Left ventricle myocardium superior (tissue), 1 donor: Measurements from ENCODE around the gene SLC6A13. TPM values are rescaled to one million over a fixed set of nuclear protein-coding genes. Genes with fewer than 3 reads are reported as not detected.
"Not testable (repeated sequence)": the region's sequence is repeated elsewhere in the genome, so short reads cannot be mapped to it uniquely, and the experiment has no call there.

Experiments
- ATAC-seq: fragments of 200-7000 bp; cut with Tn5 transposase; one replicate; pipeline ENCODE4 v1.9.1; 2020; ENCODE audit warnings: mild to moderate bottlenecking, moderate library complexity
- DNase-seq: peaks from one replicate; pipeline ENCODE4 v3.0.0-alpha.2; 2020
- intact Hi-C: fragments of 100-400 bp; cut with micrococcal nuclease; formaldehyde crosslinking; loops from one replicate; pipeline ENCODE4 v1.11.0; 2022
- total RNA-seq: library from RNA; stranded (reverse); fragmentation: NEBNext Ultra II Directional; extraction: Animal tissue kit (Norgen Biotek cat#: 25700); gene quantifications from one replicate; pipeline ENCODE4 v1.2.1, GENCODE V29; 2021
- donor health status: DM: no; HTN: yes; CAD: no; lungs with severe emphysema.

SLC6A13 gene
- total RNA-seq, 1 donor from 2014 or later = 1.9 TPM

DNA sequence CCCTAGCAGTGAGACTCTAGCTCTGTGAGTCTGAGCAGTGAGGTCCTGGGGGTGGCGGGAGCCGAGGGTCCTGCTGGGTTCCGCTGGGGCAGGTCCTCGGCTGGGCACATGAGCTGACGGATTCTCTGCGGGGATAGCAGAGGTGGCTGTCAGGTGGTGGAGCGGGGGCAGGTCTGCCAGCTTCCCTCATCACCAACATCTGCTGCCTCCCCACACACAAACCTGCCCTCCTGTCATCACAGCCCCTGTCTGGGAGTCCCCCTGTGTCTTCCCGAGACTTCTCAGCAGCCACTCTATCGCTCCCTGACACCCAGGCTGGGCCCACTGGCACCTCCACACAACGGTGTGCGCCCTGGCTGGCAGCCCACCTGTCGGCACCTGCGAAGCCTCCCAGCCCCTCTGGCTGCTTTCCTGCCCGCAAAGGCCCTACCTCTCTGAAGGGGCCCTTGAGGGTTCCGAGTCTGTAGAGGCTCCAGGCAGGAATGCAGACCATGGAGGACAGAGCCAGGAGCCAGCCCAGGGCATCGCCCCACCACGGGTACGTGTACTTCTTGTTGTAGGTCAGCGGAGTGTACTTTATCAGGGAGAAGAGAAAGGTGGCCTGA is 41.6 kb downstream of the SLC6A13 start:
- ATAC-seq (no peak), DNase-seq (no peak)
- intact Hi-C loops = no loop called here

- DNase-seq = no peak
- no peak for ATAC-seq
- intact Hi-C loops = no loop called here
These were observed 42.1 kb downstream of the SLC6A13 start for GRCh38 chr12:220491-220890.

- intact Hi-C loops = no loop called here
- DNase-seq (peak; percentile 75), ATAC-seq (peak; percentile 79)
These were observed 42.7 kb downstream of the SLC6A13 start for GRCh38 chr12:219891-220352.

- DNase-seq (no peak), ATAC-seq (no peak)
- intact Hi-C loops = no loop called here
These were observed 43.7 kb downstream of the SLC6A13 start for GRCh38 chr12:218728-219590.

DNA sequence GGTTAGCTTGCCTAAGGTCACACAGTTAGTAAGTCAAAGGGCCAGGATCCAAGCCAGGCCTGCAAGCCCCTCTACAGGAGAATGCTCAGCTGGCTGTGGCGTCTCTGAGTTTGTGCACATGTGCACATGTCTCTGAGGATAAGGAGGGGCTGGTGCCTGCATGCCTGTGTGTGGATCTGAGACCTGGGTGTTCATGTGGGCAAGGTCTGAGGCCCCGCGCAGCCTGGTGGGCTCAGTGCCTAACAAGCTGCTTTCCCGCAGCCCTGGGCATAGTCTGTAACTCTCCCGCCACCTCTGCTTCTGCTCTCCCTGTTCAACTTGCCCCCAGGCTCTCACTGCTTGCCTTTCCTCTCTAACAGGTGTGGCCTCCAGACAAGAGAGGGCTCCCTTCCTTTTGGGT is 44.4 kb downstream of the SLC6A13 start:
- no peak for ATAC-seq
- no peak for DNase-seq
- intact Hi-C loops = no loop called here

DNA sequence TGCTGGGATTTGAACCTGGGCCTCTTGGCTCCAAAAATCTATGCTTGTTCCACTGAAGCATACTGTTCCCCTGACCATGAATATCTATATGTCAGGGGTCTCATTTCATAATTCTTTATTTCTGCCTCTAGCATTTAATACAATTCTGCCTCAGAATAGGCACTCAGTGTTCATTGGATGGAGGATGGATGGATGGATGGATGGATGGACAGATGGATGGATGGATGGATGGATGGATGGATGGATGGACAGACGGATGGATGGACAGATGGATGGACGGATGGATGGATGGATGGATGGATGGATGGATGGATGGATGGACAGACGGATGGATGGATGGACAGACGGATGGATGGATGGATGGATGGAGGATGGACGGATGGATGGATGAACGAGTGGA is 45.6 kb downstream of the SLC6A13 start:
- ATAC-seq, intact Hi-C loops: not testable (repeated sequence)

GRCh38 chr12:215116-215515 is 47.5 kb downstream of the SLC6A13 start:
- ATAC-seq (no peak), DNase-seq (no peak)
- intact Hi-C loops = no loop called here

More for the DNA sequence above, 45.6 kb downstream of the SLC6A13 start:
- DNase-seq = not testable (repeated sequence)

- intact Hi-C loops = no loop called here
- ATAC-seq (peak; percentile 22), DNase-seq (no peak)
These were observed 48.5 kb downstream of the SLC6A13 start, which contains the start of gene SLC6A12 for GRCh38 chr12:214003-214741. Gene SLC6A12, minus strand, starts transcription at chr12:214157. Its CDS starts 4,171 bp downstream, at chr12:209986.

- intact Hi-C loops = no loop called here
- ATAC-seq (no peak), DNase-seq (no peak)
These were observed 49.1 kb downstream of the SLC6A13 start for GRCh38 chr12:213527-213932.

- intact Hi-C loops = no loop called here
- DNase-seq (peak; percentile 75), ATAC-seq (peak; percentile 35)
These were observed 49.7 kb downstream of the SLC6A13 start for GRCh38 chr12:212715-213526.

DNA sequence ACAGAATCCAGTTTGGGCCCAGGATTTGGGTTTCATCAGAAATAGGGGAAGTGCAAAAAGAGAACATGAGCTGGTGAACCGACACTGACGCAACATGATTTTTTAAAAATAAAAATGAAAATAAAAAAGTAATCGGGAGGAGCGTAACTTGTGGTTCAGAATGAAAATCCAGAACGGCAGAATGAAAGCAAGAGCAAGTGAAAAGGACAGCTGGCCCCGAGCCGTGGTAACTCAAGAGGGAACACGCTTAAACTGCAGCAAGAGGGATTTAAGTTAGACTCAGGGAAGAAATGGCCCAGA is 50.3 kb downstream of the SLC6A13 start:
- no peak for ATAC-seq
- no peak for DNase-seq
- intact Hi-C loops = no loop called here

GRCh38 chr12:211639-212414 is 50.8 kb downstream of the SLC6A13 start:
- no peak for DNase-seq
- intact Hi-C loops = no loop called here
- ATAC-seq = no peak

GRCh38 chr12:211142-211465 is 51.5 kb downstream of the SLC6A13 start:
- DNase-seq = no peak
- no peak for ATAC-seq
- intact Hi-C loops = no loop called here

GRCh38 chr12:210277-211141 is 52.1 kb downstream of the SLC6A13 start:
- ATAC-seq (no peak), DNase-seq (no peak)
- intact Hi-C loops = no loop called here

DNA sequence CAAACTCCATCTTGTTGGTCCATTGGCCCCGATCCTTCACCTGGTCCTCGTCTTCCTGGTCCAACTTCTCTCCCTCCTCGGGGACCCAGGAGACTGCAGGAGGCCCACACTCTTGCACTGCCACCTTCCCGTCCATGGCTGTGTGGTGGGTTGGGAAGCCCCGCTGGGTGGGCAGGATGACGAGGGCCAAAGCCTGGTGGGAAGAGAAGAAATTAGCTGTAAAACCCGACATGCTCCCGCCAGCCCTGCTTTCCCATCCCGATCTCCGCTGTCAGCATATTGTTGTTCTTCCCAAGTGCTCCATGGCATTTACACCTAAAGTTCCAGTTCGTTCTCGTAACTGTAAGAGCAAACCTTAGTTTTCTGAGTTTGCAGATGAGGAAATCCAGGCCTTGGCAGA is 52.8 kb downstream of the SLC6A13 start:
- no peak for DNase-seq
- intact Hi-C loops = no loop called here
- no peak for ATAC-seq

DNA sequence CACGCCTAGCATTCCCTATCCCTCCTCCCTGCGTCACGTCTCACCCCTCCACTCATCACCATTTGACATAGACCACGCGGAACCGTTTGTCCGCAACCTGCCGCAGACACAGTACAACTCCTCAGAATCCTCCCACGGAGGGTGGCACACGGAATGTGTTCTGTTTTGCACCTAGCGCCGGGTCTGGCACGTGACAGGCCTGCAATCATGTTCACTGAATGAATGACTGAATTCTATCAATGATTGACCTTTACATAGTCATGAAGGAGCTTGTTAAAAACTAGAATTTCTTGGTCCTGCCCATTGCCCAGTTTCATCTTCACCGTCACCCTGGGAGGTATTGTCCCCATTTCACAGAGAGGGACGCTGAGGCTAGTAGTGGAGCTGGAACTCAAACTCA is 53.4 kb downstream of the SLC6A13 start:
- intact Hi-C loops = no loop called here
- ATAC-seq (no peak), DNase-seq (no peak)

GRCh38 chr12:208813-209212 is 53.8 kb downstream of the SLC6A13 start:
- DNase-seq (no peak), ATAC-seq (no peak)
- intact Hi-C loops = no loop called here

GRCh38 chr12:207804-208203 is 54.8 kb downstream of the SLC6A13 start:
- intact Hi-C loops = no loop called here
- ATAC-seq = no peak

More at GRCh38 chr12:207804-208203, 54.8 kb downstream of the SLC6A13 start:
- DNase-seq = no peak
